K562 (cell line): Measurements from ENCODE around the gene DDR2. TPM values are rescaled to one million over a fixed set of nuclear protein-coding genes. Genes with fewer than 3 reads are reported as not detected.
A peak's percentile ranks its signal among the peaks of the same experiment; 100 is the strongest.

Source experiments
- ATAC-seq: fragments of 200-7000 bp; cut with Tn5 transposase; 3 replicates; pipeline ENCODE4 v1.9.1; 2020; ENCODE audit warnings: moderate library complexity
- BruUV-seq: library from RNA; stranded (reverse); fragments of 400-500 nt; replicated peaks from 2 replicates; lab custom pipeline; 2021; lab: Mats Ljungman, UMichigan
- CTCF ChIA-PET: fragments of 300-600 bp; formaldehyde crosslinking; extraction: SDS; loops from one replicate; lab custom pipeline; 2021; ENCODE audit warnings: low intra/inter-chr PET ratio; lab: Yijun Ruan, JAX
- POLR2A ChIA-PET: fragments of 300-600, 350-650 bp; sonication (Branson Sonifier 250); formaldehyde crosslinking; extraction: SDS; loops from one replicate; lab custom pipeline; 2021; ENCODE audit warnings: antibody characterized with exemption, inconsistent platforms; lab: Yijun Ruan, JAX
- DNase-seq, 4 experiments: peaks; one replicate each; pipeline versions ENCODE4 v3.0.0 to v3.0.0-alpha.2; 2011 to 2018; ENCODE audit warnings: low spot score in 3 of 4, mixed read lengths in 3 of 4; ENCODE audit errors: extremely low read depth in 1 of 4
- FAIRE-seq: peaks from 2 replicates; lab custom pipeline; 2011; peaks lifted over from hg19 to GRCh38; lab: Jason Lieb, UNC
- H2AFZ ChIP-seq: 2 replicates; pipeline ENCODE4 v1.6.0; 2011; ENCODE audit warnings: low read depth, low read length, control low read depth, inconsistent platforms
- H3K27ac ChIP-seq: fragments of 200-600 bp; 3 replicates; pipeline ENCODE4 v1.8.0; 2011; ENCODE audit warnings: low read depth, mild to moderate bottlenecking, control low read depth, inconsistent platforms, low read length, moderate library complexity, mixed read lengths; ENCODE audit errors: extremely low read depth
- H3K27me3 ChIP-seq, 2 experiments: fragments of 300-600 bp in 1 of 2; 2 replicates in 1 of 2; 3 replicates in 1 of 2; pipeline versions ENCODE4 v1.6.0 to v1.8.0; 2011; ENCODE audit warnings: inconsistent platforms in 2 of 2, low read length in 2 of 2, mild to moderate bottlenecking in 1 of 2, mixed read lengths in 1 of 2, moderate library complexity in 1 of 2; ENCODE audit not compliant: control insufficient read depth in 2 of 2, insufficient read depth in 2 of 2
- H3K36me3 ChIP-seq: fragments of 300-600 bp; 3 replicates; pipeline ENCODE4 v1.8.0; 2011; ENCODE audit warnings: mild to moderate bottlenecking, low read length, inconsistent platforms; ENCODE audit not compliant: control insufficient read depth, insufficient read depth
- H3K4me1 ChIP-seq, 2 experiments: fragments of 200-600 bp in 1 of 2; replicated peaks in 1 of 2; 2 replicates in 1 of 2; 3 replicates in 1 of 2; pipeline versions ENCODE4 v1.5.1 to v1.8.0; 2011; ENCODE audit warnings: inconsistent platforms in 2 of 2, low read length in 2 of 2, mild to moderate bottlenecking in 1 of 2, mixed read lengths in 1 of 2, moderate library complexity in 1 of 2; ENCODE audit not compliant: control insufficient read depth in 2 of 2, insufficient read depth in 2 of 2
- H3K4me2 ChIP-seq: 2 replicates; pipeline ENCODE4 v1.6.1; 2011; ENCODE audit warnings: low read length, control low read depth, inconsistent platforms, mixed read lengths; ENCODE audit not compliant: insufficient read depth
- H3K4me3 ChIP-seq: fragments of 200-600 bp; sonication (generic), shearing (Covaris generic); 2 replicates; pipeline ENCODE4 v1.5.1; 2016; ENCODE audit warnings: control low read depth, inconsistent platforms
- H3K79me2 ChIP-seq: fragments of 200-600 bp; 3 replicates; pipeline ENCODE4 v1.8.0; 2011; ENCODE audit warnings: low read length, inconsistent platforms; ENCODE audit not compliant: control insufficient read depth, insufficient read depth
- H3K9ac ChIP-seq, 2 experiments: 2 replicates each; pipeline versions ENCODE4 v1.6.0 to v1.6.1; 2011; ENCODE audit warnings: low read depth in 2 of 2, low read length in 2 of 2, control low read depth in 1 of 2, inconsistent platforms in 1 of 2, mild to moderate bottlenecking in 1 of 2, mixed read lengths in 1 of 2; ENCODE audit not compliant: insufficient read depth in 1 of 2
- H3K9me1 ChIP-seq: one replicate; pipeline ENCODE4 v1.6.0; 2011; ENCODE audit warnings: inconsistent platforms, mild to moderate bottlenecking, low read length, moderate library complexity; ENCODE audit not compliant: control insufficient read depth, insufficient read depth
- H3K9me3 ChIP-seq: replicated peaks from 2 replicates; pipeline ENCODE4 v1.5.1; 2011; ENCODE audit warnings: low read depth, low read length, inconsistent platforms; ENCODE audit not compliant: control insufficient read depth, insufficient read depth
- H4K20me1 ChIP-seq: replicated peaks from 2 replicates; pipeline ENCODE4 v1.6.1; 2011; ENCODE audit warnings: low read length, inconsistent platforms, mixed read lengths; ENCODE audit not compliant: control insufficient read depth, insufficient read depth
- CXXC5 ChIP-seq: fragments of 250-450 bp; sonication (Bioruptor Pico); IDR thresholded peaks from 2 replicates; pipeline ENCODE4 v1.8.0; 2022; ENCODE audit warnings: inconsistent platforms, mild to moderate bottlenecking, moderate library complexity
- DACH1 ChIP-seq: fragments of 450-650 bp; IDR thresholded peaks from 2 replicates; pipeline ENCODE4 v1.6.1; 2018; ENCODE audit not compliant: partially characterized antibody
- ELF1 ChIP-seq: fragments of 200-800 bp; sonication (Bioruptor generic); IDR thresholded peaks from 2 replicates; pipeline ENCODE4 v1.6.1; 2016; ENCODE audit warnings: missing genetic modification characterization, missing compliant biosample characterization
- EP400 ChIP-seq: fragments of 450-650 bp; IDR thresholded peaks from 2 replicates; pipeline ENCODE4 v1.6.1; 2017; ENCODE audit warnings: antibody characterized with exemption, mild to moderate bottlenecking, moderate library complexity
- ESRRA ChIP-seq: fragments of 450-650 bp; IDR thresholded peaks from 2 replicates; pipeline ENCODE4 v1.6.1; 2014; ENCODE audit warnings: low read depth, mild to moderate bottlenecking, moderate library complexity, borderline replicate concordance
- GTF2F1 ChIP-seq: IDR thresholded peaks from 2 replicates; pipeline ENCODE4 v1.6.1; 2011; ENCODE audit warnings: low read depth, low read length, improper control_type of control experiment
- L3MBTL2 ChIP-seq: fragments of 450-650 bp; IDR thresholded peaks from 2 replicates; pipeline ENCODE4 v1.6.1; 2016; ENCODE audit warnings: mild to moderate bottlenecking, moderate library complexity
- MCM3 ChIP-seq: fragments of 450-650 bp; IDR thresholded peaks from 2 replicates; pipeline ENCODE4 v1.6.1; 2016
- NCOR1 ChIP-seq: fragments of 450-650 bp; IDR thresholded peaks from 2 replicates; pipeline ENCODE4 v1.6.1; 2016; ENCODE audit warnings: mild to moderate bottlenecking, moderate library complexity
- NFRKB ChIP-seq: fragments of 450-650 bp; IDR thresholded peaks from 2 replicates; pipeline ENCODE4 v1.6.1; 2016; ENCODE audit warnings: low read depth
- RAD21 ChIP-seq, 2 experiments: fragments of 250-450 bp in 1 of 2; fragments of 450-650 bp in 1 of 2; sonication (Bioruptor Pico) in 1 of 2; formaldehyde crosslinking in 1 of 2; IDR thresholded peaks in 1 of 2; conservative IDR thresholded peaks in 1 of 2; 2 replicates each; pipeline versions ENCODE4 v1.4.0 to v1.8.0; 2020 to 2022; ENCODE audit warnings: mild to moderate bottlenecking in 2 of 2, moderate library complexity in 1 of 2
- SMARCB1 ChIP-seq: IDR thresholded peaks from 2 replicates; pipeline ENCODE4 v1.6.1; 2011; ENCODE audit warnings: improper control_type of control experiment, low read depth; ENCODE audit not compliant: insufficient read length
- VEZF1 ChIP-seq: fragments of 200-800 bp; sonication (Bioruptor generic); IDR thresholded peaks from 2 replicates; pipeline ENCODE4 v1.6.1; 2017; ENCODE audit warnings: missing genetic modification characterization, missing compliant biosample characterization
- ZBTB9 ChIP-seq: fragments of 450-650 bp; formaldehyde crosslinking; IDR thresholded peaks from 2 replicates; pipeline ENCODE4 v1.4.0; 2020; ENCODE audit warnings: mild to moderate bottlenecking, moderate library complexity
- ZNF184 ChIP-seq: sonication (generic); formaldehyde crosslinking; IDR thresholded peaks from 2 replicates; pipeline ENCODE4 v1.5.0; 2020; ENCODE audit warnings: missing genetic modification reagents
- WGBS: fragments of 100-300 bp; shearing (Covaris generic); methylation state at CpG from one replicate; pipeline ENCODE4 v1.1.6; 2016; ENCODE audit warnings: low coverage, mixed read lengths; ENCODE audit not compliant: insufficient coverage; ENCODE audit errors: missing lambda C conversion rate; 5-methylcytosine and 5-hydroxymethylcytosine counted together
- in situ Hi-C: fragments of 300-500 bp; cut with MboI; formaldehyde crosslinking; loops from 4 replicates; pipeline ENCODE4 v1.15.0; 2018; ENCODE audit warnings: inconsistent platforms, mixed read lengths
- intact Hi-C: fragments of 100-400 bp; cut with micrococcal nuclease; formaldehyde crosslinking; loops from 2 replicates; pipeline ENCODE4 v1.14.2; 2022
- polyA plus RNA-seq, 8 experiments: library from polyadenylated mRNA; depleted of rRNA in 4 of 8; stranded (reverse) in 5 of 8; unstranded in 3 of 8; fragments of >200 nt; fragmentation: Nextera tagmentation in 2 of 8; fragmentation: Illumina TruSeq in 1 of 8; extraction: Ambion mirVana in 2 of 8; extraction: Trizol in 1 of 8; gene quantifications; 2 replicates each; pipeline versions ENCODE4 v1.2.1 to v1.2.3, GENCODE V29; 2011 to 2014; ENCODE audit warnings: inconsistent platforms in 1 of 8, missing spikeins in 1 of 8
- total RNA-seq, 7 experiments: library from RNA; depleted of rRNA in 6 of 7; stranded (reverse); fragments of >200 nt in 6 of 7; fragmentation: Illumina TruSeq in 2 of 7; extraction: Trizol in 2 of 7; gene quantifications; 2 replicates each; pipeline versions ENCODE4 v1.2.1 to v1.2.3, GENCODE V29; 2011 to 2021; ENCODE audit warnings: low replicate concordance in 1 of 7
- TF ChIP-seq, protein P1 (sequence below), 2 experiments: fragments of 450-650 bp; IDR thresholded peaks; 2 replicates each; pipeline ENCODE4 v1.6.1; 2016
- TF ChIP-seq, protein P2 (sequence below): fragments of 250-450 bp; sonication (Bioruptor Pico); IDR thresholded peaks from 2 replicates; pipeline ENCODE4 v1.8.0; 2022; ENCODE audit warnings: inconsistent platforms, mild to moderate bottlenecking, moderate library complexity, borderline replicate concordance

Gene DDR2
- total and polyA plus RNA-seq, 9 of the 15 experiments (the other 6 are each of a cell fraction or from before 2014, with no cell fraction given), result 0.36 to 2.0 (median 1.1) TPM

DNA sequence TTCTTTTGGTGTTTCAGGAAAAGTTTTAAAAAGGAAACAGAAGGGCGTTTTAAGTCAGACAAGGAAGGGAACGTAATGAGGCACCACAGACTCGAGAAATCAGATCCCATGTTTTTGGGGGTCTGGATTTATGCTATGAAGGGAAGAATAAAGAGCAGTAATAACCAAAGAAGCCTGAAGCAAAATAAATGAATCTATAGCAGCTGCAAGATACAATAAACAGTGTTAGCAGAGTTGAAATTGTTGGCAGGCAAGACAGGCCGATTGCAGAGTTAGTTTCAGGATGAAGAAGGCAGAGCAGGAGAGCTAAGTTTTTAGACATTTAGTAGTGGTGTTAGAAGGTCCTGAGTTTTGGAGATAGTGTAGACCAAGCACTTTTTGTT lies 425 bp downstream of the DDR2 start:
- peaks cover 7 to 27% of the 10 kb centered on the region in 2 experiments for H3K4me1 ChIP-seq
- FAIRE-seq, result no peak
- no peak overlapping the region for H3K4me3 ChIP-seq
- no peaks in the 10 kb centered on the region for H3K79me2 ChIP-seq
- in situ Hi-C loops, result no loop called here
- intact Hi-C loops, result no loop called here
- peak overlapping the region; percentile 37; the same call in 1 of the 2 replicates for H2AFZ ChIP-seq
- POLR2A ChIA-PET, result interaction anchor here (0.6 to 2.5 kb wide), 4 partner anchors 8 to 530 kb away, joined by 3 to 12 read pairs (median 4); no protein-coding TSS in a partner anchor
- H3K9ac ChIP-seq, result no peak overlapping the region
- H3K4me2 ChIP-seq, result no peak overlapping the region
- DNase-seq, result no peak
- no peaks in the 10 kb centered on the region for H3K9me3 ChIP-seq
- CTCF ChIA-PET, result no interaction called here
- H3K36me3 ChIP-seq, result no peaks in the 10 kb centered on the region
- peak; percentile 26; the same call in 2 of the 3 replicates for ATAC-seq
- H3K27me3 ChIP-seq, result no peaks in the 10 kb centered on the region
- H4K20me1 ChIP-seq, result no peaks in the 10 kb centered on the region
- no TSS peak for BruUV-seq
- 48% methylated on average over 4 of the region's 4 CpGs for WGBS
- H3K27ac ChIP-seq, result no peak overlapping the region
- no peaks in the 10 kb centered on the region for H3K9me1 ChIP-seq
- peak; percentile 9; the same call in 1 of the 2 replicates for TF ChIP-seq ELF1
- TF ChIP-seq, protein P1, sequence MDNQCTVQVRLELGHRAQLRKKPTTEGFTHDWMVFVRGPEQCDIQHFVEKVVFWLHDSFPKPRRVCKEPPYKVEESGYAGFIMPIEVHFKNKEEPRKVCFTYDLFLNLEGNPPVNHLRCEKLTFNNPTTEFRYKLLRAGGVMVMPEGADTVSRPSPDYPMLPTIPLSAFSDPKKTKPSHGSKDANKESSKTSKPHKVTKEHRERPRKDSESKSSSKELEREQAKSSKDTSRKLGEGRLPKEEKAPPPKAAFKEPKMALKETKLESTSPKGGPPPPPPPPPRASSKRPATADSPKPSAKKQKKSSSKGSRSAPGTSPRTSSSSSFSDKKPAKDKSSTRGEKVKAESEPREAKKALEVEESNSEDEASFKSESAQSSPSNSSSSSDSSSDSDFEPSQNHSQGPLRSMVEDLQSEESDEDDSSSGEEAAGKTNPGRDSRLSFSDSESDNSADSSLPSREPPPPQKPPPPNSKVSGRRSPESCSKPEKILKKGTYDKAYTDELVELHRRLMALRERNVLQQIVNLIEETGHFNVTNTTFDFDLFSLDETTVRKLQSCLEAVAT (IDR thresholded peaks at IDR 0.05), result peak; percentile 40 to 100; a peak in 2 of 4 replicates
- TF ChIP-seq MCM3, result no peak
- TF ChIP-seq NFRKB, result peak; percentile 45; the same call in 1 of the 2 replicates
- peak; percentile 28; the same call in 1 of the 2 replicates for TF ChIP-seq VEZF1
- 0 out of 2 replicates have a peak, but pooled peaks have one; percentile 18 for TF ChIP-seq CXXC5
- no peak for TF ChIP-seq DACH1
- no peak for TF ChIP-seq NCOR1
- no peak for TF ChIP-seq ZNF184
- 0 out of 2 replicates have a peak, but pooled peaks have one; percentile 34 for TF ChIP-seq ZBTB9 (CRISPR knock-in tag)
- TF ChIP-seq ESRRA, result peak; percentile 13; the same call in 1 of the 2 replicates
- TF ChIP-seq RAD21 (CRISPR knock-in tag; conservative IDR thresholded peaks at IDR 0.05 in 1 of 2, IDR thresholded peaks at IDR 0.05 in 1 of 2), result no peak
- TF ChIP-seq EP400, result 0 out of 2 replicates have a peak, but pooled peaks have one; percentile 16
- no peak for TF ChIP-seq GTF2F1
- no peak for TF ChIP-seq SMARCB1
- peak; percentile 36; the same call in 1 of the 2 replicates for TF ChIP-seq L3MBTL2
- TF ChIP-seq, protein P2, sequence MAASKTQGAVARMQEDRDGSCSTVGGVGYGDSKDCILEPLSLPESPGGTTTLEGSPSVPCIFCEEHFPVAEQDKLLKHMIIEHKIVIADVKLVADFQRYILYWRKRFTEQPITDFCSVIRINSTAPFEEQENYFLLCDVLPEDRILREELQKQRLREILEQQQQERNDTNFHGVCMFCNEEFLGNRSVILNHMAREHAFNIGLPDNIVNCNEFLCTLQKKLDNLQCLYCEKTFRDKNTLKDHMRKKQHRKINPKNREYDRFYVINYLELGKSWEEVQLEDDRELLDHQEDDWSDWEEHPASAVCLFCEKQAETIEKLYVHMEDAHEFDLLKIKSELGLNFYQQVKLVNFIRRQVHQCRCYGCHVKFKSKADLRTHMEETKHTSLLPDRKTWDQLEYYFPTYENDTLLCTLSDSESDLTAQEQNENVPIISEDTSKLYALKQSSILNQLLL (CRISPR knock-in tag), result no peak
